Uterus (tissue), 2 donors: ENCODE measurements around the gene TRIM8.
"Not testable (repeated sequence)": the region's sequence is repeated elsewhere in the genome, so short reads cannot be mapped to it uniquely, and the experiment has no call there.

ENCODE experiments used
- CTCF ChIP-seq, 4 experiments: fragments of 200-600 bp in 2 of 4; fragments of 450-650 bp in 2 of 4; sonication (generic) in 2 of 4; IDR thresholded peaks; one replicate each; pipeline ENCODE4 v1.5.1; 2016 to 2019; ENCODE audit warnings: antibody characterized with exemption in 4 of 4, mild to moderate bottlenecking in 2 of 4, moderate library complexity in 1 of 4
- POLR2A ChIP-seq, 2 donors: fragments of 450-650 bp; IDR thresholded peaks; one replicate each; pipeline ENCODE4 v1.6.1; 2016; ENCODE audit warnings: antibody characterized with exemption in 2 of 2, mild to moderate bottlenecking in 1 of 2, moderate library complexity in 1 of 2

- not testable (repeated sequence) for TF ChIP-seq CTCF, POLR2A (IDR thresholded peaks at IDR 0.05)
Observed at GRCh38 chr10:102695401-102695800, 51.1 kb downstream of the TRIM8 start.
